ENCODE results near the gene TNFRSF14.

GRCh38 chr1:2535455-2535854 lies 20.7 kb upstream of the TNFRSF14 start:
- no peak for TF ChIP-seq GATA2 (IDR thresholded peaks at IDR 0.05; ENCODE audit: low read depth, low read length)
- no peak for TF ChIP-seq GATA3 (IDR thresholded peaks at IDR 0.05; ENCODE audit: low read depth, low read length)
